ENCODE data around the gene KHK.

KHK gene

GRCh38 chr2:27095745-27096651, 9.4 kb downstream of the KHK start:
- H3K27me3 Mint-ChIP-seq (ENCODE audit: low read depth, poor library complexity): peaks cover 25% of the 10 kb centered on the region
- no peak for TF ChIP-seq CTCF (IDR thresholded peaks at IDR 0.05)
- no peaks in the 10 kb centered on the region for H3K36me3 Mint-ChIP-seq (ENCODE audit: low read depth)
- no peak overlapping the region for H3K27ac Mint-ChIP-seq
- peak; percentile 56 for DNase-seq
- H3K4me1 Mint-ChIP-seq: peaks cover 44% of the 10 kb centered on the region
- H3K9me3 Mint-ChIP-seq: no peaks in the 10 kb centered on the region
- peak overlapping the region; percentile 59 for H3K4me3 Mint-ChIP-seq

GRCh38 chr2:27096748-27097297, 10.3 kb downstream of the KHK start:
- Mint-ChIP-seq H3K36me3 (ENCODE audit: low read depth) (no peaks in the 10 kb centered on the region), H3K4me3 (no peak overlapping the region), H3K9me3 (no peaks in the 10 kb centered on the region), H3K4me1 (peaks cover 39% of the 10 kb centered on the region), H3K27ac (peak overlapping the region; percentile 83), H3K27me3 (ENCODE audit: low read depth, poor library complexity) (peaks cover 22% of the 10 kb centered on the region)
- DNase-seq: no peak
- no peak for TF ChIP-seq CTCF (IDR thresholded peaks at IDR 0.05)

- TF ChIP-seq CTCF (IDR thresholded peaks at IDR 0.05): no peak
- Mint-ChIP-seq H3K27me3 (ENCODE audit: low read depth, poor library complexity) (peaks cover 22% of the 10 kb centered on the region), H3K36me3 (ENCODE audit: low read depth) (no peaks in the 10 kb centered on the region), H3K9me3 (no peaks in the 10 kb centered on the region), H3K4me3 (no peak overlapping the region), H3K27ac (no peak overlapping the region), H3K4me1 (peaks cover 34% of the 10 kb centered on the region)
- DNase-seq: no peak
Observed at GRCh38 chr2:27097341-27097740, 10.8 kb downstream of the KHK start.

- Mint-ChIP-seq H3K27me3 (ENCODE audit: low read depth, poor library complexity) (peaks cover 22% of the 10 kb centered on the region), H3K36me3 (ENCODE audit: low read depth) (no peaks in the 10 kb centered on the region), H3K9me3 (no peaks in the 10 kb centered on the region), H3K27ac (no peak overlapping the region), H3K4me3 (no peak overlapping the region), H3K4me1 (peaks cover 27% of the 10 kb centered on the region)
- DNase-seq: no peak
- no peak for TF ChIP-seq CTCF (IDR thresholded peaks at IDR 0.05)
Observed at GRCh38 chr2:27099334-27099955, 12.9 kb downstream of the KHK start.

- Mint-ChIP-seq H3K4me1 (peaks cover 27% of the 10 kb centered on the region), H3K27me3 (ENCODE audit: low read depth, poor library complexity) (peaks cover 22% of the 10 kb centered on the region), H3K36me3 (ENCODE audit: low read depth) (no peaks in the 10 kb centered on the region), H3K27ac (no peak overlapping the region), H3K9me3 (no peaks in the 10 kb centered on the region), H3K4me3 (no peak overlapping the region)
- no peak for TF ChIP-seq CTCF (IDR thresholded peaks at IDR 0.05)
- DNase-seq: no peak
Observed at GRCh38 chr2:27100036-27100435, 13.5 kb downstream of the KHK start.

All from nephron progenitor cell (in vitro differentiated cells).